ENCODE data around the gene MTLN. TPM values are rescaled to one million over a fixed set of nuclear protein-coding genes. Genes with fewer than 3 reads are reported as not detected.
"Not testable (repeated sequence)": the region's sequence is repeated elsewhere in the genome, so short reads cannot be mapped to it uniquely, and the experiment has no call there.

The MTLN gene
- polyA plus RNA-seq, 3 donors from 2014 or later = 39.7 to 114 (median 85.3) TPM

DNA sequence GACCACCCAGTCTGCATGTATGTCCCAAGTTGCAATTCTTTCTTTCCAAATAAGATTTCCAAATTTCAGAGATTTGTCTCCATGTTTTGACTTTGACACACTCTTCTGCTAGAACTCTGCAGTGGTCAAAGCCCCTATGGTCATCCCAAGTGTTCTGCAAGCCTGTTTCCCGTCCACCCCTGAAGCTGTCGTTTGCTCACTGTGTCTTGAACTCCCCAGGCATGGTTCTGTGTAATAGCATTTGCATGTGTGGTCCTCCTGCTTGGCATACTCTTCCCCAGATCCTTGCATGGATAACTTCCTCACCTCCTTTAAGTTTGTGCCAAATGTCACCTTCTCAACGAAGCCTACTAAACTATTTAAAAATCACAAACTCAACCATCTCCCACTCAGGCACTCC lies 3.9 kb upstream of the MTLN start:
- DNase-seq = no peak
- Mint-ChIP-seq H3K9me3 (peaks cover 0 to 2% (median 0%) of the 10 kb centered on the region in 6 donors), H3K4me1 (peaks cover 11 to 17% of the 10 kb centered on the region in 2 donors), H3K27ac (no peak overlapping the region), H3K36me3 (no peaks in the 10 kb centered on the region), H3K4me3 (no peak overlapping the region), H3K27me3 (ENCODE audit: low read depth in 3 of 3) (peaks cover 14 to 48% (median 27%) of the 10 kb centered on the region in 3 donors)

DNA sequence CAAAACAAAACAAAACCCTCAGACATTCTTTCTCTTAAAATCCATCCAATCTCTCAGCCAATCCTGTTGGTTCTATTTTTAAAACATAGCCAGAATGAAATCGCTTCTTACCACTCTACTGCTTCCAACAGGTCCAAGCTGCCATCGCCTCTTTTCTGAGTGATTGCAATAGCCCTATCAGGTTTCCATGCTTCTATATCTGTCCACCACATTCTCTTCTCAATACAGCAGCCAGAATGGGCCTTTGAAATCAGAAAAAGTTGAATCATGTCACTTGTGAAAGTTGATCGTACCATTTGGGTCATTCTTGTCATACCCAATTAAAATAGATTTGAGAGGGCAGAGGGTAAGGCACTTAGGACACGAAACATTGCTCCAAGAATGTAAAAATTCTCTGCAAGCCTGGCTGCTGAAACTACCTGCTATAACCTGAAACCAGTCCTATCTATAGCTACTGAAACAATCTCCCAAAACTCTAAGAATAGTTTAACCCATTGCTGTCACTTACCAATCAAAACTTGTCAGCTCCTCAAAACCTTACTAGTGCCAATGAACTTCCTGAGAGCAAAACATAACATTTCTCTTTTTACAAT lies 3.3 kb upstream of the MTLN start:
- no peak overlapping the region for H3K27ac Mint-ChIP-seq
- no peak for DNase-seq
- peaks cover 0 to 2% (median 0%) of the 10 kb centered on the region in 6 donors for H3K9me3 Mint-ChIP-seq
- H3K36me3 Mint-ChIP-seq = no peaks in the 10 kb centered on the region
- H3K4me3 Mint-ChIP-seq = no peak overlapping the region
- H3K4me1 Mint-ChIP-seq = peaks cover 11 to 18% of the 10 kb centered on the region in 2 donors
- peaks cover 14 to 48% (median 27%) of the 10 kb centered on the region in 3 donors for H3K27me3 Mint-ChIP-seq (ENCODE audit: low read depth in 3 of 3)

DNA sequence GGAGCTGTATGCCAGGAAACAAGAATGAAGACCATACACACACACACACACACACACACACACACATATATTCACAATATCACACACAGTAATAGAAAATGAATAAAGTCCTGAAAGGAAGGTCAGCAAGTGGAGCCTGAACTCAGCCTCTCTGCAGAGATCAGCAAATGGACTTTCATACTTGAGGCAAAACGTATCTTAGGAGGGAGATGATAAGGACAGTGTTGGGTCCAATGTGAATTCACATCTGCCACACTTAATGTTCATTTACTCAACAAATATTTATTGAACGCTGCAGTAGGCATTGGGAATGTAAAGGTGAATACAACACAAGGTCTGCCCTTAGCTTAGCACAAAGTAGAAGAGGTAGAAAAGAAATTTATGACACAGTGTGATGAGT lies 2.7 kb upstream of the MTLN start:
- no peak for DNase-seq
- Mint-ChIP-seq H3K27me3 (ENCODE audit: low read depth in 3 of 3) (peaks cover 14 to 48% (median 27%) of the 10 kb centered on the region in 3 donors), H3K4me3 (no peak overlapping the region), H3K4me1 (peaks cover 11 to 20% of the 10 kb centered on the region in 2 donors), H3K36me3 (peaks cover 0 to under 1% (median 0%) of the 10 kb centered on the region in 3 donors), H3K9me3 (peaks cover 0 to 2% (median 0%) of the 10 kb centered on the region in 6 donors), H3K27ac (no peak overlapping the region)

DNA sequence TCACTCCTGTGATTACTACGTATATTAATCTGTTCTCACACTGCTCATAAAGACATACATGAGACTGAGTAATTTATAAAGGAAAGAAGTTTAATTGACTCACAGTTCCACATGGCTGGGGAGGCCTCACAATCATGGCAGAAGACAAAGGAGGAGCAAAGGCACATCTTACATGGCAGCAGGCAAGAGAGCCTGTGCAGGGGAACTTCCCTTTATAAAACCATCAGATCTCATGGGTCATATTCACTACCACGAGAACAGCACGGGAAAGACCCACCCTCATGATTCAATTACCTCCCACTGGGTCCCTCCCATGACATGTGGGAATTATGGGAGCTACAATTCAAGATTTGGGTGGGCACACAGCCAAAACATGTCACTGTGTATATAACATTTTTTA lies 1.2 kb upstream of the MTLN start:
- H3K9me3 Mint-ChIP-seq, DNase-seq, H3K27ac Mint-ChIP-seq: not testable (repeated sequence)
- Mint-ChIP-seq H3K27me3 (ENCODE audit: low read depth in 3 of 3) (peaks cover 10 to 48% (median 21%) of the 10 kb centered on the region in 3 donors), H3K36me3 (peaks cover 0 to 11% (median 0%) of the 10 kb centered on the region in 3 donors), H3K4me1 (peaks cover 11 to 26% of the 10 kb centered on the region in 2 donors), H3K4me3 (peak overlapping the region in 4 of 5 donors; percentile 15 to 53 (median 44))

DNA sequence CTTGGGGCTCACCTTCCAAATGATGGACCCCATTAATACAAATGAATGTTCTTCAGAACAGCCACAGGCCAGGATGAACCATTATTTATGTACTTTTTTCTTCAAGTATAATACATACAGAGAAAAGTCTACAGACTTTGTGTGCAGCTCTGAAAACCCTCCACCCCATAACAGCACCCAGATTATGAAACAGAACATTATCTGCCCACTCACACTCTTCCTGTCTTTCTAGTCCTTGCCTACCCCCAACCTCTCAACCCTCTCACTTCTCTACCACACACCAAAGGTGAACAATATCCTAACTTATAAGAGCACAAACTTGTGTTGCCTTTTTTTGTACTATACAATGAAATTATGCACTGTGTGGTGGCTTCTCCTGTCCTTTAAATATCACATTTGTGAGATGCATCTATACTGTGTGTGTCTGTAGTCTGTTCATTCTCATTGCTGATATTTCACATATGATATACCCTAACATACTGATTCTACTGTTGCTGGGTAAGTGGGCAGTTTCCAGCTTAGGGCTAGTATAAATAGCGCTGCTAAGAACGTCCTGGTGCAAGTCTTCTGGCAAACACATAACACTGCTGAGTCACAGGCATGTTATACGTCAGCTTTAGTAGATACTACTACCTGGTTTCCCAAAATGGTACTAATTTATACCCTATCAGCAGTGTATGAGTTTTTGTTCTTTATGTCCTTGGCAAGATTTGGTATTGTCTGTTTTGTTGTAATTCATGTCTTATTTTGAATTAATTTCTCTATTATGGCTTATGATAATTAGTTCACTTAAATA lies 6.5 kb downstream of the MTLN start:
- H3K4me3 Mint-ChIP-seq = peak overlapping the region; percentile 78 to 95 (median 89)
- peaks cover 0 to 11% (median 0%) of the 10 kb centered on the region in 3 donors for H3K36me3 Mint-ChIP-seq
- no peak for DNase-seq
- H3K27me3 Mint-ChIP-seq (ENCODE audit: low read depth in 3 of 3) = peaks cover 7 to 19% (median 15%) of the 10 kb centered on the region in 3 donors
- peaks cover 13 to 30% of the 10 kb centered on the region in 2 donors for H3K4me1 Mint-ChIP-seq
- H3K27ac Mint-ChIP-seq = peak overlapping the region in 5 of 6 donors; percentile 52 to 95 (median 60)
- H3K9me3 Mint-ChIP-seq = no peaks in the 10 kb centered on the region

DNA sequence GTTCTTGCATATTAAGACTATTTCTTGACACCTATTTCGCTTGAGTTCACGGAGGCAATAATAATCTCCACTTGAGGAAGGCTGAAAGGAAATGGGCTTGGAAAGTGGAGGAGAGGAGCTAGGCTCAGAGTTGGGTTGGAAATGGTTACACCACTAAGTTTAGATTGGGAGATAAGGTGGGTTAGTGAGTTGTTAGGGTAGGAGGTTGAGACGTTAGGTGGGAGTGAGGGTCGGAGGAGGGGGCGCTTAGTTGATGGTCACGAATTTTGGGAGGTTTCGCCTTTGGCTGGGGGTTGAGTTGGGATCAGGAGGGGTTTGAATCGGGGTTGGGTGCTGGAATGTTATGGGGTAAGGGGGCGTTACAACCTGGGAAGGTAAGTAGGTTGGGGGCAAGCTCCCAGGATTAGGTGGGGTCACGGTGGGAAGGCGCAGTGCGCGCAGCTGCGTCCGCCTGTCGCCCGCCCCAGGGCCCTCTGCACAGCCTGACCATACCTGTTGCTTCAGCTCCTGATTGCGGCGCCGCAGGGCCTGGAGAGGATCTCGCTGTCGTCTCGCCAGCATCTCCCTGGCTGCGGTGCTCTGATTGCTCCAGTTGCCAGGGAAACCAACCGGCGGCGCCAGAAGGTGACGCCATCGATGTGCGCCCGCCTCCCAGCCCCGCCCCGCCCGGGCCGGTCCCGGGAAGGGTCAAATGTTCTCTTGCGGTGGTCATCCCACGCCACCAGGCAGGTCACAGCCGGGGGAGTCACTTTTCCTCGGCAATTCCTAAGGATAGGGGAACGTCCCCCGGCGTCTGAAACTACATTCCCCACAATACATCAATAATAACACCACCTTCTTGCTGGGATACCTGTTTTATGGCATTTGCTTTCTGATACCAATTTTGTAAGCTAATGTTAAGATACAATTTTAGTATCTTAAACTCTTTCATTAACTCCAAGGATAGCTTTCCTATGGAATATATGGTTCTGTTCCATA lies 7.7 kb downstream of the MTLN start, which contains the start of gene NPHP1:
NPHP1 (minus strand) TSS at position 606 of the 978 bp plus-strand sequence; CDS start at position 561, 45 bp downstream.
- Mint-ChIP-seq H3K36me3 (peaks cover 0 to 7% (median 0%) of the 10 kb centered on the region in 3 donors), H3K4me3 (peak within 1 kb of the TSS; percentile 78 to 95 (median 89)), H3K27ac (peak within 1 kb of the TSS; percentile 39 to 95 (median 86)), H3K4me1 (peaks cover 13 to 24% of the 10 kb centered on the region in 2 donors), H3K27me3 (ENCODE audit: low read depth in 3 of 3) (peaks cover 9 to 19% (median 15%) of the 10 kb centered on the region in 3 donors), H3K9me3 (no peaks in the 10 kb centered on the region)
- peak; percentile 83 to 85 (median 83) for DNase-seq

DNA sequence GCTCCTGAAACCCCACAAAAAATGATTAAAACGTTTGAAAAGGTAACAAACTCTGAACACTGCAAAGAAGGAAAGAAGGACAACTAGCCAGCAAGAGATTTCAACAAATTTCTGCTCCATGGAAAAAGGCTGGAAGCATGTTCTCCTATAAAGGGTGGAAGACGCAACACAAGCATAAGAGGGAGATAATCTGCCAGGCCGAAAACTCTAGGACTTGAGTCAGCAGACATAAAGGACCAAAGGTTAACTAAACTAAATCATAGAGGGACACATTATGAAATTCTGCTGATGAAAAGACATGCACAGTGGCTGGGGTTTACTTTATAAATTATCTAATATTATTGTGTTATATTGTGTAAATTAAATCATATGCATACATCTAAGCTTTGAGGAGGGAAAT lies 14.3 kb downstream of the MTLN start:
- Mint-ChIP-seq H3K36me3 (no peaks in the 10 kb centered on the region), H3K4me3 (no peak overlapping the region), H3K4me1 (no peaks in the 10 kb centered on the region), H3K9me3 (no peaks in the 10 kb centered on the region), H3K27me3 (ENCODE audit: low read depth in 3 of 3) (peaks cover 2 to 15% (median 2%) of the 10 kb centered on the region in 3 donors), H3K27ac (no peak overlapping the region)
- DNase-seq = no peak

DNA sequence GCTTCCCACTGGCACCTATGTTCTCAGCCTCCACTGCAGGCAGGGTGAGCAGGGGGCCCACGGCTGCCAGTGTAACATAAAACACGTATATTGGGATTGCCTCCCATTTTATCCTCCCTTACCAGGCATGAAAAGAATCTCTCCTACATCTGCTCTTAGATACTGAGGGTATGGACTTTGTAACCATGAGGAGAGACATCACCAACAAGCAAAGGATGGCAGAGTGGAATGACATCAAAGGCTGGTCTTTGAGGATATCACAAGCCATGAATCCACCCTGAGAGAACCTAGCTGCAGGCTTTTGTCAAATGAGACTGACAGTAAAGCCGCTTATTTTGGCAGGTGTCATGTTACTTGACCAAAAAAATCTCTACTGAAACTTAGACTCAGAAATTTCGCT lies 14.9 kb downstream of the MTLN start:
- H3K4me3 Mint-ChIP-seq = no peak overlapping the region
- H3K36me3 Mint-ChIP-seq = no peaks in the 10 kb centered on the region
- H3K27me3 Mint-ChIP-seq (ENCODE audit: low read depth in 3 of 3) = peaks cover 2 to 15% (median 2%) of the 10 kb centered on the region in 3 donors
- no peak for DNase-seq
- no peak overlapping the region for H3K27ac Mint-ChIP-seq
- no peaks in the 10 kb centered on the region for H3K9me3 Mint-ChIP-seq
- no peaks in the 10 kb centered on the region for H3K4me1 Mint-ChIP-seq

DNA sequence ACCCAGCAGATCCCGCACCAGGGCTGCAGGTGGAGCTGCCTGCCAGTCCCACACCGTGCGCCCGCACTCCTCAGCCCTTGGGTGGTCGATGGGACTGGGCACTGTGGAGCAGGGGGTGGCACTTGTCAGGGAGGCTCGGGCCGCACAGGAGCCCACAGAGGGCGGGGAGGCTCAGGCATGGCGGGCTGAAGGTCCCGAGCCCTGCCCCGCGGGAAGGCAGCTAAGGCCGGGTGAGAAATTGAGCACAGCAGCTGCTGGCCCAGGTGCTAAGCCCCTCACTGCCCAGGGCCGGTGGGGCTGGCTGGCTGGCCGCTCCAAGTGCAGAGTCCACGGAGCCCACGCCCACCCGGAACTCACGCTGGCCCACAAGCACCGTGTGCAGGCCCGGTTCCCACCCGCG lies 22.2 kb downstream of the MTLN start:
- H3K36me3 Mint-ChIP-seq; H3K27me3 Mint-ChIP-seq (ENCODE audit: low read depth in 3 of 3); H3K4me1 Mint-ChIP-seq: not testable (repeated sequence)

DNA sequence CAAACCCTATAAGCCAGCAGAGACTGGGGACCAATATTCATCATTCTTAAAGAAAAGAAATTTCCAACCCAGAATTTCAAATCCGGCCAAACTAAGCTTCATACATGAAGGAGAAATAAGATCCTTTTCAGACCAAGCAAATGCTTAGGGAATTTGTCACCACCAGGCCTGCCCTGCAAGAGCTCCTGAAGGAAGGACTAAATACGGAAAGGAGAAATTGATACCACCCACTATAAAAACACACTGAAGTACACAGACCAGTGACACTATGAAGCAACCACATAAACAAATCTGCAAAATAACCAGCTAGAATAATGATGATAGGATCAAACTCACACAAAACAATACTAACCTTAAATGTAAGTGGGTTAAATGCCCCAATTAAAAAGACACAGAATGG lies 29.9 kb downstream of the MTLN start:
- H3K4me1 Mint-ChIP-seq = no peaks in the 10 kb centered on the region
- no peak overlapping the region for H3K4me3 Mint-ChIP-seq
- peaks cover 0 to 6% (median 0%) of the 10 kb centered on the region in 3 donors for H3K36me3 Mint-ChIP-seq
- no peak overlapping the region for H3K27ac Mint-ChIP-seq
- H3K9me3 Mint-ChIP-seq = peaks cover 2 to 22% (median 9%) of the 10 kb centered on the region in 6 donors
- no peak for DNase-seq
- peaks cover 6 to 14% (median 11%) of the 10 kb centered on the region in 3 donors for H3K27me3 Mint-ChIP-seq (ENCODE audit: low read depth in 3 of 3)

More for the DNA sequence above, 22.2 kb downstream of the MTLN start:
- H3K4me3 Mint-ChIP-seq, H3K9me3 Mint-ChIP-seq, DNase-seq, H3K27ac Mint-ChIP-seq: not testable (repeated sequence)

DNA sequence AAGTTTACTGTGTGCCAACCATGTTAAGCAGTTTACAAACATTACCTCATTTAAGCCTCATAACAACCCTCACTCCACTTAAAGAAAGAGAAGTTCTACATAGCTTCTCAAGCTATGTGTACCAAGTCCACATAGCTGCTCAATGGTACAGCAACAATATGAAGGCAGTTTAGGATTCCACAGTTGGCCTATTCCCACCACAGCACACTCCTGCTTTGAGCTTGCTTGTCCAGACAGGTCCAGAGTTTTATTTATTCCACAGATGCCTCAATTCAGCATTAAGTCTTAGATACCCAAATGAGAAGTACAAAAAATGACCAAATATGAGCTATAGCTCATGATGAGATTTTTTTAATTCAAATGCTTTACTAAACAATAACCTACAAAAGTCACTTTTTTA lies 32.3 kb downstream of the MTLN start:
- Mint-ChIP-seq H3K4me3 (no peak overlapping the region), H3K36me3 (peaks cover 0 to 6% (median 0%) of the 10 kb centered on the region in 3 donors), H3K9me3 (peaks cover 2 to 22% (median 7%) of the 10 kb centered on the region in 6 donors), H3K4me1 (no peaks in the 10 kb centered on the region), H3K27ac (no peak overlapping the region), H3K27me3 (ENCODE audit: low read depth in 3 of 3) (peaks cover 3 to 14% (median 11%) of the 10 kb centered on the region in 3 donors)
- DNase-seq = no peak

DNA sequence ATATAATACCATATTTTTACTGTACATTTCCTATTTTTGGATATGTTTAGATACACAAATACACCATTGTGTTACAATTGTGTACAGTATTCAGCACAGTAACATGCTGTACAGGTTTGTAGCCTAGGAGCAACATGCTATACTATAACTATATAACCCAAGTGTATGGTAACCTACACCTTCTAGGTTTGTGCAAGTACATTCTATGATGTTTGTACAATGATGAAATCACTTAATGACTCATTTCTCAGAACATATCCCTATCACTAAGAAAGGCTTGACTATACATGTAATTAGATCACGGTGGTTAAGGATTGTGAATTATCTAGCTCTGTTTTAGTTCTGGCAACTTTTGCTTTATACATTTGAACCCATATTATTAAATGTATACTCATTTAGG lies 38.8 kb downstream of the MTLN start:
- Mint-ChIP-seq H3K36me3 (no peaks in the 10 kb centered on the region), H3K4me1 (no peaks in the 10 kb centered on the region), H3K4me3 (no peak overlapping the region), H3K9me3 (peaks cover 0 to 1% (median 0%) of the 10 kb centered on the region in 6 donors), H3K27me3 (ENCODE audit: low read depth in 3 of 3) (peaks cover 0 to 6% (median 5%) of the 10 kb centered on the region in 3 donors), H3K27ac (no peak overlapping the region)
- DNase-seq = no peak

DNA sequence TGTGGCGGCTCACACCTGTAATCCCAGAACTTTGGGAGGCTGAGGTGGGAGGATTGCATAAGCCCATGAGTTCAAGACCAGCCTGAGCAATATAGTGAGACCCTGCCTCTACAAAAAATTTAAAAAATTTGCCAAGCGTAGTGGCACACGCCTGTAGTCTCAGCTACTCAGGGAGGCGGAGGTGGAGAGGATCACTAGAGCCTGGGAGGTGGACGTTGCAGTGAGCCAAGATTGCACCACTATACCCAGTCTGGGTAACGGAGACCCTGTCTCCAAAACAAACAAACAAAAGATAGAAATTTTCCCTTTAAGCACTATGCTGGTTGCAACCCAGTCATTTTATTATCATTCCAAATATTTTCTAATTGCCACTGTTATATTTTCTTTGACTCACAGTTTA lies 39.8 kb downstream of the MTLN start:
- Mint-ChIP-seq H3K27me3 (ENCODE audit: low read depth in 3 of 3) (peaks cover under 1 to 6% (median 1%) of the 10 kb centered on the region in 3 donors), H3K27ac (no peak overlapping the region)

More for the DNA sequence above, 39.8 kb downstream of the MTLN start:
- Mint-ChIP-seq H3K36me3 (no peaks in the 10 kb centered on the region), H3K4me1 (no peaks in the 10 kb centered on the region), H3K4me3 (no peak overlapping the region), H3K9me3 (no peaks in the 10 kb centered on the region)
- no peak for DNase-seq

Measured in immature natural killer cell (primary cell).